Measurements from ENCODE around the gene TLE4. TPM values are rescaled to one million over a fixed set of nuclear protein-coding genes. Genes with fewer than 3 reads are reported as not detected.

TLE4 gene
- total and polyA plus RNA-seq, 8 donors, result 6.2 to 85.2 (median 22.0) TPM

DNA sequence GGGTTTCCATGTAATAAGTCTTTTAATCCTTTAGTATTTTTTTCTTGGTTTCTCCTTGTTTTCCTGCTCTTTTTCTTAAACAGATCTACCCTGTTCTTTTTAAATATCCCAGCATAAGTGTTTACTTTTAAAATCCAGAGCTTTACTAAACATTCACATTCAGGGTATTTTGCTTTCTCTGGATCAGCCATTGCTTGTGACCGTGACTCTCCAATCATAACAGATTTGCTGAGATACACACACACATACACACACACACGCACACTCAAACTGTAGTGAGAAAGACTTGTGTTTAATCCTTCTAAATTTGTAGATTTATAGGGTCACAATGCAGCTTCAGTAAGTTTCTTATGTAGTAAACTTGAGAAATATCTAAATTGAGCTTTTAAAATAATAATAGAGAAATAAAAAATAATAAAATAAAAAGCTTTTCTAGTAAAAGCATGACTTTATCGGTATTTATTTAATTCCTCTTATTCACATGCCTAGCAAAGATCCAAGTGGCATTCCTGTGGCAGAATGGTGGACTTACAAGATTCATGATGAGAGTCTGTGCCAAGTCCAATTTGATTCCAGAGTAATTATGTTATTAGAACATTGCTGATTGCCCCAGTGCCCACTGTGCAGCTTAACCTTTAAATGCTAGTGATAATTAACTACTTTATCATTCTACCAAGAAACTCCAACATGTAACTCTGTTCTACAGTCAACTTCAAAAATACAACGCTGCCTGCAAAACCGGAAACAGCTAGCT lies 129.0 kb downstream of the TLE4 start:
- Histone ChIP-seq H3K4me1 (peaks cover 0 to 14% (median 0%) of the 10 kb centered on the region in 4 donors), H3K27ac (no peak overlapping the region), H3K27me3 (no peaks in the 10 kb centered on the region), H3K36me3 (peaks cover 0 to 14% (median 13%) of the 10 kb centered on the region in 4 donors), H3K4me3 (no peak overlapping the region), H3K9me3 (no peaks in the 10 kb centered on the region)
- TF ChIP-seq EP300 (IDR thresholded peaks at IDR 0.05), result no peak
- TF ChIP-seq POLR2AphosphoS5 (IDR thresholded peaks at IDR 0.05), result no peak
- no peak for TF ChIP-seq CTCF (IDR thresholded peaks at IDR 0.05)
- TF ChIP-seq POLR2A (IDR thresholded peaks at IDR 0.05), result no peak
- no peak for DNase-seq
- 73 to 82% (median 79%) methylated on average over 5 of the region's 5 CpGs for WGBS, 5 donors
- intact Hi-C loops (cut with DNase I; ENCODE audit: low total_unique reads), result no loop called here

- H3K9me3 ChIP-seq, result no peaks in the 10 kb centered on the region
- no peak overlapping the region for H3K27ac ChIP-seq
- intact Hi-C loops (cut with DNase I; ENCODE audit: low total_unique reads), result no loop called here
- peaks cover 0 to 14% (median 0%) of the 10 kb centered on the region in 4 donors for H3K4me1 ChIP-seq
- H3K27me3 ChIP-seq, result no peaks in the 10 kb centered on the region
- H3K4me3 ChIP-seq, result no peak overlapping the region
- no peak for DNase-seq
- TF ChIP-seq POLR2AphosphoS5 (IDR thresholded peaks at IDR 0.05) (no peak), EP300 (IDR thresholded peaks at IDR 0.05) (no peak), POLR2A (IDR thresholded peaks at IDR 0.05) (no peak), CTCF (IDR thresholded peaks at IDR 0.05) (no peak)
- 84 to 93% (median 91%) methylated on average over 2 of the region's 2 CpGs for WGBS, 5 donors
- H3K36me3 ChIP-seq, result peaks cover 0 to 23% (median 22%) of the 10 kb centered on the region in 4 donors
Measured at GRCh38 chr9:79701651-79702050, 129.9 kb downstream of the TLE4 start.

DNA sequence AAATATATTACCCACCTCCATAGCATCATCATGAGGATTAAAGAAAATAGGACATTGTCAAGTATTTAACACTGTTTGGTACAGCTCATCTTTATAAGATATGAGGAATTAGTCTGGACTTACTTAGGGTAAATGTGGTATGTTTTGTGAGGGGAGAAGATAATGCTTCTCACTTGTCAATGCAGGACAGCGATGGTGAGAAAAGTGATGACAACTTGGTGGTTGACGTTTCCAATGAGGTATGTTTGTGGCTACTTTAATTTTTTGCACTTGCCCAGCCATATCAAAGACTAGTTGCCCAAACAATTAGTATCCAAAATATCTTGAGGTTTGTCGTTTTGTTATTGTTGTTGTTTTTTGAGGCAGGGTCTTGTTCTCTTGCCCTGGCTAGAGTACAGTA lies 133.9 kb downstream of the TLE4 start:
- intact Hi-C loops (cut with DNase I; ENCODE audit: low total_unique reads), result no loop called here
- peaks cover 17 to 62% (median 61%) of the 10 kb centered on the region in 4 donors for H3K36me3 ChIP-seq
- H3K27me3 ChIP-seq, result no peaks in the 10 kb centered on the region
- peaks cover 0 to 9% (median 0%) of the 10 kb centered on the region in 4 donors for H3K4me1 ChIP-seq
- 80 to 96% (median 95%) methylated on average over 3 of the region's 3 CpGs for WGBS, 5 donors
- H3K9me3 ChIP-seq, result no peaks in the 10 kb centered on the region
- no peak overlapping the region for H3K4me3 ChIP-seq
- no peak for DNase-seq
- TF ChIP-seq EP300 (IDR thresholded peaks at IDR 0.05), result no peak
- TF ChIP-seq CTCF (IDR thresholded peaks at IDR 0.05), result no peak
- no peak for TF ChIP-seq POLR2A (IDR thresholded peaks at IDR 0.05)
- no peak for TF ChIP-seq POLR2AphosphoS5 (IDR thresholded peaks at IDR 0.05)
- H3K27ac ChIP-seq, result no peak overlapping the region

GRCh38 chr9:79706512-79706911 lies 134.7 kb downstream of the TLE4 start:
- Histone ChIP-seq H3K9me3 (no peaks in the 10 kb centered on the region), H3K27ac (no peak overlapping the region), H3K36me3 (peaks cover 17 to 68% (median 66%) of the 10 kb centered on the region in 4 donors), H3K27me3 (no peaks in the 10 kb centered on the region), H3K4me3 (no peak overlapping the region), H3K4me1 (peaks cover 0 to 8% (median 0%) of the 10 kb centered on the region in 4 donors)
- no peak for TF ChIP-seq EP300 (IDR thresholded peaks at IDR 0.05)
- no peak for TF ChIP-seq CTCF (IDR thresholded peaks at IDR 0.05)
- no peak for TF ChIP-seq POLR2AphosphoS5 (IDR thresholded peaks at IDR 0.05)
- TF ChIP-seq POLR2A (IDR thresholded peaks at IDR 0.05), result no peak
- intact Hi-C loops (cut with DNase I; ENCODE audit: low total_unique reads), result no loop called here
- 92 to 96% (median 94%) methylated on average over 5 of the region's 5 CpGs for WGBS, 5 donors
- DNase-seq, result no peak

All from stomach (tissue), 9 donors.